NCI-H345 (cell line): ENCODE results near the gene MET.
"Not testable (repeated sequence)": the region's sequence is repeated elsewhere in the genome, so short reads cannot be mapped to it uniquely, and the experiment has no call there.

Source experiments
- DNase-seq: peaks from one replicate; lab custom pipeline; 2025; lab: John Stamatoyannopoulos, UW

Gene MET

DNA sequence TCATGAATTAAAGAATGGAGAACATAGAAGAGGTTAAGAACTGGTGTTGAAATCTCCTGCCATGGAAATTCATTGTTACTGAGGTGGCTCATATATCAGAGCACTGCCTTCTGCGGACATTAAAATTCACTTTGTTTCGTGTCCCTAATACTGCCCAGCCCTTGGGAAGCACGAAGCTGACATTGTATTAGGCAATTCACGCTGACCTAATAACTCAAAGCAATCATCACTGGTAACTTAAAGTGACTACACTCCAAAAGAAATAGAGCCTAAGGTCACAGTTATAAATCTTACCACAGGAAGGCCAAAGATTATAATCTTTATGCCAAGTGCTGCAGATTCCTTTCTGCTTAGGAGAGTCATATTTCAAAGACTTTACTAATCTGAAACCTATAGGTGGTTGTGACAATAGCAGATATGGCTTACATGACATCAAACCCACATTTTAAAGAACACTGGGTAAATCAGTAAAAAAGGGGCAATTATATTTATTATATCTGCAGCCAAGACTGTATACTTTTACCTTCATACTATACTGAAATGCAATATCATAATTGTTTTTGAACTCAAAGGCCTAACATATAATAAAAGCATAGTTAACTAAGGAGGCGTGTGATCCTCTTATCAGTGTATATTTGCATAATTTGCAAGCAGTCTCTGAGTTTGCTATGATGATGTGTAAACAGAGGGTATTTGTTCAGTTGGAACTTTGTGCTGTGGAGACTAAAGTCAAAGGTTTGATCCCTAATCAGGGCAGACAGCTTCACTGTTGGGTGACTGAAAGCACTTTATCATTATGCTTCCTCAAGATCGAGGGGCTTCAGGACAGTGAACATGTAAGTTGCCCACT lies 138.5 kb downstream of the MET start:
- no peak for DNase-seq

DNA sequence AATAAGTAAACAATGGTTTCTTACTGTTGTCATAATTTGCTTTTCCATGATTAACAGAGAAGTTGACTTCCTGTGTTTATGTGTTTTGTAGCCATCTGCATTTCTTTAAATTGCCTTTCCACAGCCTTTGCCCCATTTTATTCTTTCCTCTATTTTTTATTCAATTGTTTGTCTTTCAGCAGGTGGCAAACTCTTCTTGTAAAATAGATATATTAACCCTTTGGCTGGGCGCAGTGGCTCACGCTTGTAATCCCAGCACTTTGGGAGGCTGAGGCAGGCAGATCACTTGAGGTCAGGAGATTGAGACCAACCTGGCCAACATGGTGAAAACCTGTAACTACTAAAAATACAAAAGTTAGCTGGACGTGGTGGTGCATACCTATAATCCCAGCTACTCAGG lies 139.8 kb downstream of the MET start:
- no peak for DNase-seq

DNA sequence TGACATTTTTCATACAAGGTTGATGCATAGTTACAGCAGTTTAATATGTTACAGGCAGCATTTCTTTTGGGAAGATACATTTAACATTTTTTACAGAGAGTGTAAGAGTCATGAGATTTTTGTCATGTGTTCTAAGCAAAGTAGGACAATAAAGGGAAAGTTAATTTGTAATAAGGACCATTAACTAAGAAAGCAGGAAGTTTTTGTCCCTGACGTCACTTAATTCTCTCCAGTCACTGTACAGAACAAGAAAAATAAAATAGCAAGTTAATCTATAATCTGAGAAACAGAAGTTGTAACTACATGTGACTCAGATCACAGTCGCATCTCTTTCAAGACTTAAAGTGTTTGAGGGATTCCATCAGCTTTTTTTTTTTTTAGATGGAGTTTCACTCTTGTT lies 140.9 kb downstream of the MET start:
- no peak for DNase-seq

DNA sequence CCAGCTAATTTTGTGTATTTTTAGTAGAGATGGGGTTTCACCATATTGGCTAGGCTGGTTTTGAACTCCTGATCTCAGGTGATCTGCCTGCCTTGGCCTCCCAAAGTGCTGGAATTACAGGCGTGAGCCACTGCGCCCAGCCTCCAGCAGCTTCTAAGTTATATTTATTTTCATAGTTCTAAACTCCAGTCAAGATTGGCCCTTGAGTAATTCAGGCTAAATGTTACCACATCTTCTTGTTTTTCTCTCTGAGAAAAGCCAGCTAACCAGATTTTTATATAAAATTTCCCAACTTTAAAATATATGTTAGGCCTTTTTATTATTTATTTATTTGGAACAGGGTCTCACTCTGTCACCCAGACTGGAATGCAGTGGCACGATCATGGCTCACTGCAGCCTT lies 141.4 kb downstream of the MET start:
- DNase-seq, result not testable (repeated sequence)

DNA sequence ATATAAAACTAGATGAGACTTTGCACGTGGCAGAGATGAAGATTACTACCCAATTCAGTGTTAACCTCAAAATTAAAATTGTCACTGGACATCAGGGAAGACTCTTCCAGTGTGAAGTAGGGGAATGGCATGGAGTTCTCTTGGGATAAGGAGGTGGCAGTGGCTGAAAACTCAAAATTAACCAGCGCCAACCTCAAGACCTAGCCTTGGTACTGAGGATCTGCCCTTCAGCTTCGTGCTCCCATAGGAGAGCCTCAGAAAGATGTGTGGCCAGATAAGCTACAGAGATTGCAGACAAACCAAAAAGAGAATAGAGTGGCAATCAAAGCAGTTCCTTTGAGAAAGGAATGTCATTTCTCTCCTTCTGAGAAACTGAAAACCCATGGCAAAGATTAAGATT lies 143.0 kb downstream of the MET start:
- no peak for DNase-seq

DNA sequence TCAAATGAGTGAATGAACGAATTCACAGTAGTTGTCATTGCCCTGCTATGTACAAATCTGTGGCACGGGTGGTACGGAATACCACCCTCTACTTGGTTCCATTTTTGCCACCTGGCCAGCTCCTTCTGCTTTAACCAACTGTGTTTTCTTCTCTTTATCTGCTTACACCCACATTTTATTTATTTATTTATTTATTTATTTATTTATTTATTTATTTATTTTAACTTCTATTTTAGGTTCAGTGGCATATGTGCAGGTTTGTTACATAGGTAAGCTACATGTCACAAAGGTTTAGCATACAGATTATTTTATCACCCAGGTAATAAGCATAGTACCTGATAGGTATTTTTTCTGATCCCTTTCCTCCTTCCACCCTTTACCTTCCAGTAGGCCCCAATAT lies 148.2 kb downstream of the MET start:
- no peak for DNase-seq

DNA sequence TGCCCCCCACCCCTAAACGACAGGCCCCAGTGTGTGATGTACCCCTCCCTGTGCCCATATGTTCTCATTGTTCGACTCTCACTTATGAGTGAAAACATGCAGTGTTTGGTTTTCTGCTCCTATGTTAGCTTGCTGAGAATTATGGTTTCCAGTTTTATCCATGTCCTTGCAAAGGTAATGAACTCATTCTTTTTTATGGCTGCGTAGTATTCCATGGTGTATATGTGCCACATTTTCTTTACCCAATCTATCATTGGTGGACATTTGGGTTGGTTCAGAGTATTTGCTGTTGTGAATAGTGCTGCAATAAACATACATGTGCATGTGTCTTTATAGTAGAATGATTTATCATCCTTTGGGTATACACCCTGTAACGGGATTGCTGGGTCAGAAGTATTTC lies 149.7 kb downstream of the MET start:
- not testable (repeated sequence) for DNase-seq

DNA sequence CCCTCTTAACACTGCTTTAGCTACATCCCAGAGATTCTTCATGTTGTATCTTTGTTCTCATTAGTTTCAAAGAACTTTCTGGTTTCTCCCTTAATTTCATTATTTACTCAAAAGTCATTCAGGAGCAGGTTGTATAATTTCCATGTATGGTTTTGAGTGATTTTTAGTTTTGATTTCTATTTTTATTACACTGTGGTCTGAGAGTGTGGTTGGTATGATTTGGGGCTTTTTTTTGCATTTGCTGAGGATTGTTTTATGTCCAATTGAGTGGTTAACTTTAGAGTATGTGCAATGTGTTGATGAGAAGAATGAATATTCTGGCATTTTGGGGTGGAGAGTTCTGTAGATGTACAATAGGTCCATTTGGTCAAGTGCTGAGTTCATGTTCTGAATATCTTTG lies 152.5 kb downstream of the MET start:
- no peak for DNase-seq

DNA sequence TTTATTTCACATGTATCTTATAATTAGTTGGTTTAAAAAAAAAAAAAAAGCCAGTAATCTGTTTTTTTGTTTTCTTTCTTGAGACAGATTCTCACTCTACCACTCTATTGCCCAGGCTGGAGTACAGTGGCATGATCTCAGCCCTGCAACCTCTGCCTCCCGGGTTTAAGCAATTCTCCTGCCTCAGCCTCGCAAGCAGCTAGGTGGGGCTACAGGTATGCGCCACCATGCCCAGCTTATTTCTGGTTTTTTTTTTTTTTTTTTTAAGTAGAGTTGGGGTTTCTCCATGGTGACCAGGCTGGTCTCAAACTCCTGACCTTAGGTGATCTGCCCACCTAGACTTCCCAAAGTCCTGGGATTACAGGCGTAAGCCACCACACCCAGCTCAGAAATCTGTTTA lies 156.3 kb downstream of the MET start:
- no peak for DNase-seq

DNA sequence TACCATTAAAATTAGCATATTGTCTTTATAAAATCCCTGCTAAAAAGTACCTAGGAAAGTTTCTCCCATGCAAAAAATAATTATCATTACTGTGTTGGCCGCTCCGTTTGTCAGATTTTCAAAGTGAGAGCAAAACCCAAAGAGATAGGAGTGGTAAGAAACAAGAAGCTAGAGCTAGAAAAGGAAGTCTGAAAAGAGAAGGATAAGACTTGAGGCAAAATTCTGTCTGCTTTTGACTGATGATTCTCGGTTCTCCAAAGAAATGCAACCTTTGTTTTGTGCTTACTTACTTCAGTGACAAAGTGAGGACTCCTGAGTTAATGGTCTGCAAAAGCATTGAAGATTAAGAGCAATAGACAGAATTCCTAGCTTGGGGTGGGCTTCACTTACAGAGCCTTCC lies 157.0 kb downstream of the MET start:
- DNase-seq, result no peak

DNA sequence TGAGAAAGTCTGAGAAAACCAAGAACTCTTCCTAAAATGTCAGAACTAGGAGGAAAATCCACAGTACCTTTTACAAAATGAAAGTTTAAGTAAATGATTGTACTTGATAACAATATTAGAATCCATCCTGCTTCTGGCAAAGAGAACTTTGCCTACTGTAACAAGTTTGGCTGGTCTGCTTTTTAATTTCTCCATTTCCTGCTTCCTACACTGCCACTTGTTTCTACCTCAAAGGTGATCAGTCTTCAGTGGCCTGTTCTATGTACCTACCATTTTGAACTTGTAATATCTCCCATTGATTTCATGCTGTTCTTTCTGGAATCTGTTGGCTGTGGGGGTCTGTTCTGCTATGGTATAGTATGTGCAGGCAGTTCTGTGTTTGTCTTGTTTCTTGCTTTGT lies 157.5 kb downstream of the MET start:
- no peak for DNase-seq

DNA sequence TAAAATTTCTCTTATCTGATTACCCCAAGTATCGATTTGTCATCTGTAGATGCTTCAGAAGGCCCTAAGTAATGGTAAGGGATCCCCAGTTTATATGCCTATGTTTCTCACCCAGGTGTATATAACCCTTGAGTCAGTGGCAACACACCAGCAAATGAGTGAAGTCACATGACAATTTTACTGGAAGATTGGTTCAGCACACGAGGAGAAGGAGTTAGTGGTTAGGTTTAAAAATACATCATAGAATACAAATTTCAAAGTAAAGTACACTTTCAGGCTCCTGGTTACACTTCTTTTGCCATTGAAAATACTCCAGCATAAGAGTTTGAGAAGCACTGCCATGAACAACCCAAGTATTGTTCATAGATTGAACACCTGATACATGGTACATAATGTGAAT lies 160.7 kb downstream of the MET start:
- no peak for DNase-seq

DNA sequence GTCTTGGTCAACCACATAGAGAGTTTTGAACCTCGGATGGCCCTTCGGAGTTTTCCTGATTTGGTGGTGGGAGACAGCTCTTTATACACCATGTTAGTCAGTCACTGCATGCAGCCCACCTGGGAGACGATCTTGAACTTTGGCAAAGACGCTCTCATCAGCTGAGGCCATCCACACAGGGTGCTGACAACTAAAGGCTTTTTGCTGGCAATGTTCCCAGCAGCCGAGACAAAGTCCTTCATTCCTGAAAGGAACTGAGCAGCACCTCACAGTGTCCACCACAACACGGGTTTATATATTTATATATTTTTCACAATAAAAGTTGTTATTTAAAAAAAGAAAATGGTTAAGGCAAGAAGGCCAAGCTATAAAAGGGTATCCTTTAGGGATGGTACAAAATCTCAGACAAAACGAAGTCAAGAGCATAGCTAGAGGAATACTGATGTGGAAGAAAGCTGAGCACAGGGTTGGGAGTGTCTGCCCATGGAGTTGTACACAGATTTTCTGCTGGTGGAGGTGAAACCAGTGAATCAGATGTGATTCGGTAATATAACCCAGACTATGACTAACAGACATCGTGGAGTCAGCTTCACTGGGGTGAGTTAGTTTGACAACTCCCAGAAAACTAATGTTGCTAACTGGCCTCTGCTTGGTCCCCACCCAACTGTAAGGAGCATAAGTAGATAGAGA lies 163.0 kb downstream of the MET start:
- DNase-seq, result no peak

DNA sequence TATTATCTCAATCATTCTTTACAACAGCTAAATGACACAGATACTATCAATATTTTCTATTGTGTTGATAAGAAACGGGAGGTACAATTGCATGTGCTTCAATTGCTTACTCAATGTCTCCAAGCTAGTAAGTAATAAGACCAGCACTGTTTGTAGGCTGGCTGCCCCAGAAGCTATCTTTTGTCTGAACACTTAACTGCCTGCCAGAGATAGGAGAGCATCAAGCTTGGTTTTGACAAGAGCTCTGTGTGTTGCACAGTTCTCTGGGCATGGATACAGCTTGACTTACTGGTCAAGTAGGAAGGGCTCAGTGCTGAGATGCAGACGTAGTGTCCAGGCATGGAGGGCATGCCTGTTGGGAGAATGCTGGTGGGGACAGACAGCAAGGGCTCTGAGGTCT lies 164.1 kb downstream of the MET start:
- no peak for DNase-seq

DNA sequence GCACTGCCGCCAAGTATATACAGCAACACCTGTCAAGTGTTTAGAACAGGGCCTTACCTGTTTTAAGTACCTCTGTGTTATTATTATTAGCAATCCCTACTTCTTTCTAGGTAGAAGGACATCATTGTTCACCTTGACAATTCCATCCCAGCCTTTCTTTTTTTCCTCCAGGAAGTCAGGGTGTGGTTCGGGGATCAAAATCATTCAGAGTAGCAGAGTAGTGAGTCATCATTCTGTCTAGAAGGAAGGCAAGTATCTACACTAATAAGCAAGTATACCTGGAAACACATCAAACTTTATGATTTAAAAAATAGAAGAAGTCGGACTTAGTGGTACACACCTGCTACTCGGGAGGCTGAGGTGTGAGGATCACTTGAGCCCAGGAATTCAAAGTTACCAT lies 164.9 kb downstream of the MET start:
- DNase-seq, result no peak

DNA sequence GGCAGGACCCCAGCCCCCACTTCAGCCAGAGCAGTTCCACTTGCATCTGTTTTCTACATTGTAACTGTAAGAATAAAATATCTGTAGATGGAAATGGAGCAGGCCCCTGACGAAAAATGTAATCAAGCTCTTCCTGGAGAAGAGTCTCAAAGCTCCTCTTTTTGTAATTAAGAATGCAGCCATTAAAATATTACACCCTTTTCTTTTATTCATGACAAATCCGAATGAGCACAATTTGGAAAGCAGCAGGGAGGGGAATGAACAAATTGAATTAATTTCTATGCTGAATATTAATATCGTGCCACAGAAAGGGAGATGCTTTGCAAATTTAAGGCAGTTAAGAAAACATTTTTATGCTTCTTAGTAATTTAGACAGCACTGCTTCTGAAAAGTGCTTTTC lies 165.6 kb downstream of the MET start:
- no peak for DNase-seq

DNA sequence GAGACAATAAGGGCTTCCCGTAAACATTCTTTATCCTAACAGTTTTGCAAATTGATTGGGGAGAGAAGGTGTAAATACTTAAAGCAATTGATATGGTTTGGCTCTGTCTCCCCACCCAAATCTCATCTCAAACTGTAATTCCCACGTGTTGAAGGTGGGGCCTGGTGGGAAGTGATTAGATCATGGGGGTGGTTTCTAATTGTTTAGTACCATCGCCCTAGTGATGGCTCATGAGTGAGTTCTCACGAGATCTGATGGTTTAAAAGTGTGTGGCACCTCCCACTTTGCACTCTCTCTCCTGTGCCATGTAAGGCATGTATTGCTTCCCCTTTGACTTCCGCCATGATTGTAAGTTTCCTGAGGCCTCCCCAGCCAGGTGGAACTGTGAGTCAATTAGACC lies 168.3 kb downstream of the MET start:
- no peak for DNase-seq

DNA sequence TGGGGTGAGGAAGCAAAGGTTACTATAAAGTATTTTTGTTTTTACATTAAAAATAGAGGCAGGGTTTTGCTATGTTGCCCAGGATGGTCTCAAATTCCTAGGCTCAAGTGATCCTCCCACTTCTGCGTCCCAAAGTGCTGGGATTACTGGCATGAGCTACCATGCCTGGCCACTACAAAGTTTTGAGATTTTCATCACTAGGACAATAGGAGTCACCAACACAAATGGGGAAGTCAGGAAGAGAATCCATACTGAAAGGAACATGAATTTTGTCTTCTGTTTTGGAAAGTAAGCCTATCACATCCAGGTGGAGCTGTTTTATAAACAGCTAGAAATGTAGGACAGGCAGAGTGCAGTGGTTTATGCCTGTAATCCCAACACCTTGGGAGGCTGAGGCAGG lies 170.4 kb downstream of the MET start:
- no peak for DNase-seq

DNA sequence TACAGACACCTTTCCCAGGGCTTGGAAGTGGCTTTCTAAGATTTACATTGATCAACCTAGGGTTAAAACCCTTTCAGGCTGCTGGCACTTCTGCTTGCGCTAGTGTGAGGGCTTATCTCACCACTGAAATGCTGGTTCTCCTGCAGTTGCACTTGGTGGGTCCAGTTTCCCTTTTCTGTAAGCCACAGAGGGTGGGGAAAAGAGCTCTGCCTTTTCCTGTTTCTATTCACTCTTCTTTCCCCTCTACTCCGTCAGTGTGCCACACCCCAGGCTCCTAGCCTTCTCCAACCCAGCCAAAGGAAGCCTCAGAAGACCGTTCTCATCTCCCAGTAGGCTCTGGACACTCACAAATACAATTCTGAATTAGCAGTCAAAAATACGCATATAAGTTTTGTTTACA lies 171.4 kb downstream of the MET start:
- DNase-seq, result no peak
